ENCODE data around the gene HOXA3.

DNA sequence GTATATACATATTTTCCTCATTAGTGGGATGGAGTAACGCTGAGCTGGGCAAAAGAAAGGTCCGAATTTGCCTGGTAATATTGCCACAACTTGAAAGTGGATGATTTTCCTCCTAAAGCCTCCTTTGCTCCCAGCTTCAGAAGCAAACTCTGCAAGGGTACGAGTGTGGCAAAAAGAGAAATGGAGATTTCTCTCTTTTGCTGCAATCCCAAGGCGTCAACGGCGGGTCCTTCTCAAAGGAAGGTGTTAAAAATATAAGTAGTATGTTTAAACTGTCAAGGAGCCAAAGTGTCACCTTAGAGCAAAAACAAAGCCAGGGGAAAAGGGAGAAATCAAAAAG is 37.5 kb downstream of the HOXA3 start:
- TF ChIP-seq, protein P1, sequence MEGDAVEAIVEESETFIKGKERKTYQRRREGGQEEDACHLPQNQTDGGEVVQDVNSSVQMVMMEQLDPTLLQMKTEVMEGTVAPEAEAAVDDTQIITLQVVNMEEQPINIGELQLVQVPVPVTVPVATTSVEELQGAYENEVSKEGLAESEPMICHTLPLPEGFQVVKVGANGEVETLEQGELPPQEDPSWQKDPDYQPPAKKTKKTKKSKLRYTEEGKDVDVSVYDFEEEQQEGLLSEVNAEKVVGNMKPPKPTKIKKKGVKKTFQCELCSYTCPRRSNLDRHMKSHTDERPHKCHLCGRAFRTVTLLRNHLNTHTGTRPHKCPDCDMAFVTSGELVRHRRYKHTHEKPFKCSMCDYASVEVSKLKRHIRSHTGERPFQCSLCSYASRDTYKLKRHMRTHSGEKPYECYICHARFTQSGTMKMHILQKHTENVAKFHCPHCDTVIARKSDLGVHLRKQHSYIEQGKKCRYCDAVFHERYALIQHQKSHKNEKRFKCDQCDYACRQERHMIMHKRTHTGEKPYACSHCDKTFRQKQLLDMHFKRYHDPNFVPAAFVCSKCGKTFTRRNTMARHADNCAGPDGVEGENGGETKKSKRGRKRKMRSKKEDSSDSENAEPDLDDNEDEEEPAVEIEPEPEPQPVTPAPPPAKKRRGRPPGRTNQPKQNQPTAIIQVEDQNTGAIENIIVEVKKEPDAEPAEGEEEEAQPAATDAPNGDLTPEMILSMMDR (IDR thresholded peaks at IDR 0.05; ENCODE audit: low read depth, low read length, poor library complexity, severe bottlenecking), result no peak
- TF ChIP-seq EZH2phosphoT487 (IDR thresholded peaks at IDR 0.05; ENCODE audit: borderline replicate concordance, low read length), result no peak

All from DOHH2 (cell line).